HepG2 (cell line): Measurements from ENCODE around the gene KIF2C.

Source experiments
- TAF1 ChIP-seq: sonication (generic); formaldehyde crosslinking; IDR thresholded peaks from 2 replicates; pipeline ENCODE4 v1.4.0; 2020; ENCODE audit warnings: missing genetic modification reagents
- ZFYVE20 ChIP-seq: sonication (generic); formaldehyde crosslinking; IDR thresholded peaks from 2 replicates; pipeline ENCODE4 v1.8.0; 2023; ENCODE audit warnings: low read depth, mild to moderate bottlenecking, moderate library complexity, missing genetic modification reagents, borderline replicate concordance
- ZNF549 ChIP-seq: sonication (generic); formaldehyde crosslinking; IDR thresholded peaks from 2 replicates; pipeline ENCODE4 v1.5.0; 2020; ENCODE audit warnings: missing genetic modification reagents

DNA sequence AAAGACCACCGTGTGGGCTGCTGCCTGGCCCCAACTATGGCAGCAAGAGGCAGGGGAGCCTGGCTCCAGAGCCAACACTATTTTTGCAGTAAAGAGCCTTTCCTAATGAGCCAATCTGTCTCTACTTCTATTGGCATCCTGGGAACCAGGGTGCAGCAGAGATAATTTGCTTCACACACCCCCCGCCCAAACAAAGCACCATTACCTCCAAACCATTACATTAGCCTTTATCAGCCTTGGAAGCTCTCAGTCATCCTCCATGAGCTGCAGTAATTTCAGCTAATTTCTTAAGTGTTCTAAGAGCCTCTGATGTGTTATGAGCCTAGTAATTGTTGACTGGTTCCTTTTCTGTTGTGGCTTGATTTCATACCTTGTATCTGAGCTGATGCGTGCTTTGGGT is 43.5 kb upstream of the KIF2C start:
- TF ChIP-seq ZFYVE20 (CRISPR knock-in tag) (no peak), TAF1 (no peak), ZNF549 (CRISPR knock-in tag) (no peak)
